NCI-H1105 treated with DMSO at 0.1 percent for 48 hours (cell line): ENCODE results near the gene SYTL1.
"Not testable (repeated sequence)": the region's sequence is repeated elsewhere in the genome, so short reads cannot be mapped to it uniquely, and the experiment has no call there.

Experiments
- DNase-seq: peaks from one replicate; lab custom pipeline; 2025; lab: John Stamatoyannopoulos, UW

Gene SYTL1

GRCh38 chr1:27383039-27383605, 41.3 kb downstream of the SYTL1 start, which contains the start of gene CD164L2:
Gene CD164L2 (minus strand): TSS chr1:27383333. CDS start chr1:27383239, 94 bp downstream.
- DNase-seq: no peak

GRCh38 chr1:27383661-27384060, 41.8 kb downstream of the SYTL1 start:
- no peak for DNase-seq

GRCh38 chr1:27384797-27385196, 43.0 kb downstream of the SYTL1 start:
- not testable (repeated sequence) for DNase-seq

- peak; percentile 58 for DNase-seq
Observed at GRCh38 chr1:27388337-27389005, 46.6 kb downstream of the SYTL1 start.

GRCh38 chr1:27391511-27392095, 49.8 kb downstream of the SYTL1 start:
- peak; percentile 80 for DNase-seq

GRCh38 chr1:27392096-27392777, 50.4 kb downstream of the SYTL1 start, which contains the start of gene GPR3:
Gene GPR3 (plus strand): TSS chr1:27392622. CDS start chr1:27393799, 1,177 bp downstream.
- peak; percentile 87 for DNase-seq

- no peak for DNase-seq
Observed at GRCh38 chr1:27392778-27393635, 51.2 kb downstream of the SYTL1 start.

- no peak for DNase-seq
Observed at GRCh38 chr1:27393641-27394281, 51.9 kb downstream of the SYTL1 start.

GRCh38 chr1:27394282-27394658, 52.4 kb downstream of the SYTL1 start:
- DNase-seq: no peak

GRCh38 chr1:27394925-27395324, 53.1 kb downstream of the SYTL1 start:
- DNase-seq: no peak

- DNase-seq: peak; percentile 75
Observed at GRCh38 chr1:27395441-27396195, 53.8 kb downstream of the SYTL1 start.

- no peak for DNase-seq
Observed at GRCh38 chr1:27397110-27397509, 55.3 kb downstream of the SYTL1 start.

- DNase-seq: no peak
Observed at GRCh38 chr1:27397749-27398148, 55.9 kb downstream of the SYTL1 start.

GRCh38 chr1:27398405-27399149, 56.8 kb downstream of the SYTL1 start:
- no peak for DNase-seq

GRCh38 chr1:27399251-27400025, 57.6 kb downstream of the SYTL1 start:
- DNase-seq: no peak

GRCh38 chr1:27400082-27400962, 58.5 kb downstream of the SYTL1 start:
- no peak for DNase-seq

- DNase-seq: no peak
Observed at GRCh38 chr1:27400963-27401341, 59.1 kb downstream of the SYTL1 start.

GRCh38 chr1:27402349-27402754, 60.5 kb downstream of the SYTL1 start:
- no peak for DNase-seq
